Measurements from ENCODE around the gene RGPD8.

DNA sequence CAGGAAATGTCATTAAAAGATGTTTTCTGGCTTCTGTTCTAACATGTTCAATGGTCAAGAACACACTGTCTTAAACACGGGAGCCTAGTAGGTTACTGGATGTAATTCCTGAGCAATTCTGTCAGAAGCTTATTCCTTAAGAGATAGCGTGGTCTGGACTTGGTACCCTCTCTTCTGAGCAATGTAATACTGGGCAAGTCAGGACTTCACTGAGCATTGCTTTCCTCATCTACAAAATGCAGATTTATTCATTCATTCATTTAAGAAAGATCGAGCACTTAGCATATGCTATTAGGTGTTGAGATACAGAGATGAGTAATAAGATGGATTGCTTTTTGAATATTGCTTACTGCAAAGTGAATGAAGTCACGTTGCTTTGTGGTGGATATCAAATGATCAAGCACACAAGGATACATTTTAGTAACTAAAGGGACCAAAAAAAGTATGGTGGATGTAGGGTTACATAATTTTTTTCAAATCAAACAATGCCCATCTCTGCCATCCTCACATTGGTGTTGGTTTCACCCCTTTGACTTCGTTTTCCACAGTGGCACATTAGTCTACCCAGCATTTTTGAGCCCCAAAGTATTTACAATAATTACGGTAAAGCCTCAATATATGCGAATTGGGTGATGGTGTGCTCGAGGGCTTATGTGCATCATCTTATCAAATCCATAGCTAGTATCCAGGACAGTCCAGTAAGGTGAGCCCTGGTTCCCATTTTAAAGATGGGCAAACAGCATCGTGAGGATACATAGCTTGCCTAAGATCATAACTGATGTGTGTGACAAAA, 92.8 kb downstream of the RGPD8 start:
- TF ChIP-seq, protein P1, sequence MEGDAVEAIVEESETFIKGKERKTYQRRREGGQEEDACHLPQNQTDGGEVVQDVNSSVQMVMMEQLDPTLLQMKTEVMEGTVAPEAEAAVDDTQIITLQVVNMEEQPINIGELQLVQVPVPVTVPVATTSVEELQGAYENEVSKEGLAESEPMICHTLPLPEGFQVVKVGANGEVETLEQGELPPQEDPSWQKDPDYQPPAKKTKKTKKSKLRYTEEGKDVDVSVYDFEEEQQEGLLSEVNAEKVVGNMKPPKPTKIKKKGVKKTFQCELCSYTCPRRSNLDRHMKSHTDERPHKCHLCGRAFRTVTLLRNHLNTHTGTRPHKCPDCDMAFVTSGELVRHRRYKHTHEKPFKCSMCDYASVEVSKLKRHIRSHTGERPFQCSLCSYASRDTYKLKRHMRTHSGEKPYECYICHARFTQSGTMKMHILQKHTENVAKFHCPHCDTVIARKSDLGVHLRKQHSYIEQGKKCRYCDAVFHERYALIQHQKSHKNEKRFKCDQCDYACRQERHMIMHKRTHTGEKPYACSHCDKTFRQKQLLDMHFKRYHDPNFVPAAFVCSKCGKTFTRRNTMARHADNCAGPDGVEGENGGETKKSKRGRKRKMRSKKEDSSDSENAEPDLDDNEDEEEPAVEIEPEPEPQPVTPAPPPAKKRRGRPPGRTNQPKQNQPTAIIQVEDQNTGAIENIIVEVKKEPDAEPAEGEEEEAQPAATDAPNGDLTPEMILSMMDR (IDR thresholded peaks at IDR 0.05; ENCODE audit: low read depth, low read length): no peak
- TF ChIP-seq EZH2phosphoT487 (IDR thresholded peaks at IDR 0.05; ENCODE audit: low read depth): no peak

Data from OCI-LY3 (cell line).